SU-DHL-6 (cell line): ENCODE data around the gene LYPD6.

Experiments used
- EZH2phosphoT487 ChIP-seq: fragments of 200-600 bp; sonication (generic), shearing (Covaris generic); conservative IDR thresholded peaks from 2 replicates; pipeline ENCODE4 v1.6.1; 2018; ENCODE audit warnings: mild to moderate bottlenecking, antibody characterized with exemption, low read length, moderate library complexity, mixed read lengths
- TF ChIP-seq, protein P1 (sequence below): fragments of 200-600 bp; sonication (generic); IDR thresholded peaks from one replicate; pipeline ENCODE4 v1.5.1; 2017; ENCODE audit warnings: antibody characterized with exemption, mild to moderate bottlenecking, low read length, moderate library complexity; ENCODE audit not compliant: insufficient read depth, poor library complexity, severe bottlenecking

DNA sequence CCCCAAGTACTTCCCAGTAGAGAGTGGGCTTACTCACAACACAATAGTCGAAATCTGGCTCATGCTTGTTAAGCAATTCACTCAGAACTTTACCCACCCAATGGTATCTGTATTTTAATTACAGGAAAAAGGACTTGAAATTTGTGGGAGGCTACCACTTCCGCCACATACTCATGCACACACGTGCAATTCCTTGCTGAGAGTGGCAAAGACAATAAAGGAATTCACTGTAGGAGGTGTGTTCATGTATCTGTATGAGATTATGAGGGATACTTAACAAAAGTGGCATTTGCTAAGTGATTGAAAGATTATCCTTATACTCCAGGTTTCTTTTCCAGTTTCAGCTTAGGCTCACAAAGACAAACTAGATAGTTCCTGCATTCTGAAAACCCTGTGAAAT lies 14.9 kb upstream of the LYPD6 start:
- TF ChIP-seq, protein P1, sequence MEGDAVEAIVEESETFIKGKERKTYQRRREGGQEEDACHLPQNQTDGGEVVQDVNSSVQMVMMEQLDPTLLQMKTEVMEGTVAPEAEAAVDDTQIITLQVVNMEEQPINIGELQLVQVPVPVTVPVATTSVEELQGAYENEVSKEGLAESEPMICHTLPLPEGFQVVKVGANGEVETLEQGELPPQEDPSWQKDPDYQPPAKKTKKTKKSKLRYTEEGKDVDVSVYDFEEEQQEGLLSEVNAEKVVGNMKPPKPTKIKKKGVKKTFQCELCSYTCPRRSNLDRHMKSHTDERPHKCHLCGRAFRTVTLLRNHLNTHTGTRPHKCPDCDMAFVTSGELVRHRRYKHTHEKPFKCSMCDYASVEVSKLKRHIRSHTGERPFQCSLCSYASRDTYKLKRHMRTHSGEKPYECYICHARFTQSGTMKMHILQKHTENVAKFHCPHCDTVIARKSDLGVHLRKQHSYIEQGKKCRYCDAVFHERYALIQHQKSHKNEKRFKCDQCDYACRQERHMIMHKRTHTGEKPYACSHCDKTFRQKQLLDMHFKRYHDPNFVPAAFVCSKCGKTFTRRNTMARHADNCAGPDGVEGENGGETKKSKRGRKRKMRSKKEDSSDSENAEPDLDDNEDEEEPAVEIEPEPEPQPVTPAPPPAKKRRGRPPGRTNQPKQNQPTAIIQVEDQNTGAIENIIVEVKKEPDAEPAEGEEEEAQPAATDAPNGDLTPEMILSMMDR = no peak
- TF ChIP-seq EZH2phosphoT487 = no peak
